RWPE1 (cell line): ENCODE results near the gene SLC12A8.

Experiments used
- CTCF ChIA-PET: fragments of 350-600 bp; sonication (Branson Sonifier 250); formaldehyde crosslinking; extraction: SDS; loops from one replicate; lab custom pipeline; 2021; lab: Yijun Ruan, JAX
- POLR2A ChIA-PET: fragments of 400-600 bp; formaldehyde crosslinking; extraction: SDS; loops from one replicate; lab custom pipeline; 2020; ENCODE audit warnings: antibody characterized with exemption; ENCODE audit not compliant: low non-redundant PET; lab: Yijun Ruan, JAX
- DNase-seq: peaks from one replicate; pipeline ENCODE4 v3.0.0; 2012; ENCODE audit warnings: low spot score
- H3K27ac ChIP-seq: fragments of 450-650 bp; 2 replicates; pipeline ENCODE4 v1.5.1; 2017
- CTCF ChIP-seq: fragments of 450-650 bp; conservative IDR thresholded peaks from 2 replicates; pipeline ENCODE4 v1.5.1; 2017; ENCODE audit warnings: low read depth, mild to moderate bottlenecking

Gene SLC12A8

GRCh38 chr3:125186800-125187598, 25.5 kb downstream of the SLC12A8 start:
- ChIA-PET CTCF (interaction anchor here (0.5 to 1.1 kb wide), 2 partner anchors 35 to 37 kb away, joined by 3 read pairs; no protein-coding TSS in a partner anchor), POLR2A (no interaction called here)
- H3K27ac ChIP-seq, result 0 out of 2 replicates have a peak overlapping the region, but pooled peaks have one; percentile 16
- TF ChIP-seq CTCF, result no peak
- no peak for DNase-seq

- POLR2A ChIA-PET, result no interaction called here
Measured at GRCh38 chr3:125186261-125186787, 26.2 kb downstream of the SLC12A8 start.

GRCh38 chr3:125185805-125186204, 26.7 kb downstream of the SLC12A8 start:
- CTCF ChIA-PET, result no interaction called here
- no peak for TF ChIP-seq CTCF
- DNase-seq, result no peak
- POLR2A ChIA-PET, result no interaction called here
- H3K27ac ChIP-seq, result no peak overlapping the region

More at GRCh38 chr3:125186261-125186787, 26.2 kb downstream of the SLC12A8 start:
- H3K27ac ChIP-seq, result 0 out of 2 replicates have a peak overlapping the region, but pooled peaks have one; percentile 16
- TF ChIP-seq CTCF, result no peak
- DNase-seq, result no peak
- CTCF ChIA-PET, result interaction anchor here (0.5 kb wide), 1 partner anchor 35 kb away, joined by 3 read pairs; no protein-coding TSS in a partner anchor

GRCh38 chr3:125179884-125180240, 32.7 kb downstream of the SLC12A8 start:
- ChIA-PET POLR2A (no interaction called here), CTCF (interaction anchor here (0.8 kb wide), 1 partner anchor 185 kb away, joined by 3 read pairs; no protein-coding TSS in a partner anchor)
- no peak for TF ChIP-seq CTCF
- no peak for DNase-seq
- no peak overlapping the region for H3K27ac ChIP-seq

- no peak for TF ChIP-seq CTCF
- H3K27ac ChIP-seq, result no peak overlapping the region
- DNase-seq, result no peak
- CTCF ChIA-PET, result interaction anchor here (0.5 to 0.8 kb wide), 2 partner anchors 130 to 184 kb away, joined by 3 read pairs; no protein-coding TSS in a partner anchor
- POLR2A ChIA-PET, result no interaction called here
Measured at GRCh38 chr3:125179143-125179883, 33.2 kb downstream of the SLC12A8 start.

GRCh38 chr3:125177746-125178145, 34.8 kb downstream of the SLC12A8 start:
- POLR2A ChIA-PET, result no interaction called here
- no peak for DNase-seq
- CTCF ChIA-PET, result interaction anchor here (0.6 kb wide), 1 partner anchor 19 kb away, joined by 4 read pairs; no protein-coding TSS in a partner anchor
- H3K27ac ChIP-seq, result no peak overlapping the region
- TF ChIP-seq CTCF, result no peak
